HG03097 (cell line): Measurements from ENCODE around the gene NLE1.
"Not testable (repeated sequence)": the region's sequence is repeated elsewhere in the genome, so short reads cannot be mapped to it uniquely, and the experiment has no call there.

Source experiments
- ATAC-seq: cut with Tn5 transposase; IDR thresholded peaks from one replicate; pipeline ENCODE4 v1.9.1; 2021; ENCODE audit not compliant: unreplicated experiment, low FRiP score

Gene NLE1

GRCh38 chr17:35163886-35164285 is 21.8 kb upstream of the NLE1 start:
- no peak for ATAC-seq

DNA sequence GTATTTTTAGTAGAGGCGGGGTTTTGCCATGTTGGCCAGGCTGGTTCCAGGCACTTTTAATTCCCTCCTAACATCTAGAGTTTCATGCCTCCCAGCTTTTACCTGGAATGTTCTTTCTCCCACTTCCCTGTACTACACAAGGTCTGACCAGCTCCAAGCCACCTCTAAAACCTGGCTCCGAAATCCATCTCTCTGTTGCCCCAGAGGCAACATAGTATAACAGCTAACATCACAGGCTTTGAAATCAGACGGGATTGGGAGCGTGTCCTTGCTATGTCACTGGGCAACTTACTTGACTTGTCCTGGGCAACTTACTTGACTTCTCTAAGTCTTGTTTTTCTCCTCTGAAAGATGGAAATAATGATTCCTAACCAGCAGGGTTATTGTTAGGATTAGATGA is 20.7 kb upstream of the NLE1 start:
- no peak for ATAC-seq

- no peak for ATAC-seq
Observed at GRCh38 chr17:35161281-35161761, 19.2 kb upstream of the NLE1 start.

GRCh38 chr17:35160354-35161201 is 18.5 kb upstream of the NLE1 start:
- no peak for ATAC-seq

- no peak for ATAC-seq
Observed at GRCh38 chr17:35159940-35160339, 17.8 kb upstream of the NLE1 start.

GRCh38 chr17:35155246-35155645 is 13.1 kb upstream of the NLE1 start:
- no peak for ATAC-seq

DNA sequence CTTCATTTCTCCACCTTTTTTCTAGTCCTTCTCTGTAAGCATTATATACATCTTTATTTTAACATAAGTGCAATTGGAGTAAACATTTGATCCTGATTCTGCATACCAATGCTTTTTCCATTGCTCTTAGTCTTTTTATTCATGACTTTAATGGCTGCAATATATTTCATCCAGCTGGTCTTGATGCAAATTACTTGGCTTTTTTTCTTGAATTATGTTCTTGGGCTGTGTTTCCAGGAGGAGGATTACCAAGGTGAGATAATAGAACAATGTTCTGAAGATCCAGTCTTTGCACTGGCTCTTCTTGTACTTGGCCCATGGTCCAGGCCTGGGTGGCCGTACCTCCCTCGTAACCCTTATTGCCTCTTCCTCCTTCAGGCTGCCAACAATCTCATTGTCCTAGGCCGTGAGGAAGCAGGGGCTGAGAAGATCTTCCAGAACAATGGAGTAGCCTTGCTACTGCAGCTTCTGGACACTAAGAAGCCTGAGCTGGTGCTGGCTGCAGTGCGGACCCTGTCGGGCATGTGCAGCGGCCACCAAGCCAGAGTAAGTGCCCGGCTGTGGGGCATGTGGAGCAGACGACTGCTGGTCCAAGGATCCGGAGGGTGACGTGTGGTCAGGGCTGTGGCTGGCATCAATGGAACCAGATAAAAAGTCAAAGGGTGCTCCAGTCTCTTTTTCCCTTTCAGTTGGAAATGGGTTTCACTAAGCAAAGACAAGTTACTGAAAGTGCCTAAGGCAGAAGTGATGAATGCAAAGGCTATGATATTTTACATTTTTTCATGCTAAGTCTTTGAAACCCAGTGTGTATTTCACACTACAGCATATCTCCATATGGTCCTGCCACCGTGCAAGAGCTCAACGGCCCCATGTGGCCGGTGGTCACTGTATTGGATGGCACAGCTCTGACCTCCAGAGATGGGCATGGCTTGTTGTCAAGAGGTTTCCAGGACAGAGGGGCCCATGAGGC is 12.4 kb upstream of the NLE1 start:
- ATAC-seq, result no peak

DNA sequence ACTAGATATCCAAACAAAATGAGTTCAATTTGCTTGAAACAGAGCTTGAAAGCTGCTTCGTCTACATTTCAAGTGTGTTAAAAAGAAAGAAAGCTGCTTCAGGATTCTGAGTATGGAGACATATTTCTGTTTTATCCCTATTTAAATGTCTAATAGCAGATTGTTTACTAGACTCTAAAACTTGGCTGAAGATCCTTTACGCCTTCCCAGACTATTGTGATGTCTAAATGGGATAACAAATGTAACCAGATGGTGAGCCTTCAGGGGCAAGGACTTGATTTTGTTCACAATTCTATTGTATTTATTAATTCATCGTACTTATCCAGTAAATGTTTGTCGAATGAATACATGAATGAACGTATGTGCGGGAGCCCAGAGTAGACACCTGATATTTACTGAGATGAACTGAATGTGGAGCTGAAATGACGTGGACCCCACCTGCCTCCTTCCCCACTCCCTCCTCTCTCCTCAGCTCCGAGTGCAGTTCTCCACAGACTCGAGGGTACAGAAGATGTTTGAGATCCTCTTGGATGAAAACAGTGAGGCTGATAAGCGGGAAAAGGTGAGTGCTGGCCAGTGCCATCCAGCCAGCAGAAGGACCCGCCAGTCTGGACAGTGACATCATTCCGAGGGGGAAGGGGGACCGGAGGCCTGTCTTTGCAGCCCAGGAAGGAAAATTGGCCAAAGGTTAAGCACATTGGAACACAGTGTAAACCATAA is 10.5 kb upstream of the NLE1 start:
- ATAC-seq, result no peak

DNA sequence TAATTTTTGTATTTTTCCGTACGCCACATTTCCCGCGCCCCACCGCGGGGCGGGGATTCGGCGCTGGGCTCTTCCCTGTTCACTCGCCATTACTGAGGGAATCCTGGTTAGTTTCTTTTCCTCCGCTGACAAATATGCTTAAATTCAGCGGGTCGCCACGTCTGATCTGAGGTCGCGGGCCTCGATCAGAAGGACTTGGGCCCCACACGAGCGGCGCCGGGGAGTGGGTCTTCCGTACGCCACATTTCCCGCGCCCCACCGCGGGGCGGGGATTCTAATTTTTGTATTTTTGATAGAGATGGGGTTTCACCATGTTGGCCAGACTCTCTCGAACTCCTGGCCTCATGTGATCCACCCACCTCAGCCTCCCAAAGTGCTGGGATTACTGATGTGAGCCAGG is 9.0 kb upstream of the NLE1 start:
- ATAC-seq, result not testable (repeated sequence)

DNA sequence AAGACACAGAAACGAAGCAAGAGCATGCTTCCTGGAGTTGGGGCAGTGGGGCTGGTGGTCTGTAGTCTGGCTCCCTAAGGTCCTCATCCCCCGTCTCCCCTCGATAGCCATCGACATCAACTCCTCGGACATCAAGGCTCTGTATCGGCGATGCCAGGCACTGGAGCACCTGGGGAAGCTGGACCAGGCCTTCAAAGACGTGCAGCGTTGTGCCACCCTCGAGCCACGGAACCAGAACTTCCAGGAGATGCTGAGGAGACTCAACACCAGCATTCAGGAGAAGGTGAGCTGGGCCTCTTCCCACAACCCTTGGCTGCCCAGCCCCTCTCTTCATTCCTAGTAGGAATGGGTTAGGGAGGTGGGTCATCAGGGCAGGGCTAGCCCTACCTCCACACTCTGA is 7.8 kb upstream of the NLE1 start:
- ATAC-seq, result no peak

DNA sequence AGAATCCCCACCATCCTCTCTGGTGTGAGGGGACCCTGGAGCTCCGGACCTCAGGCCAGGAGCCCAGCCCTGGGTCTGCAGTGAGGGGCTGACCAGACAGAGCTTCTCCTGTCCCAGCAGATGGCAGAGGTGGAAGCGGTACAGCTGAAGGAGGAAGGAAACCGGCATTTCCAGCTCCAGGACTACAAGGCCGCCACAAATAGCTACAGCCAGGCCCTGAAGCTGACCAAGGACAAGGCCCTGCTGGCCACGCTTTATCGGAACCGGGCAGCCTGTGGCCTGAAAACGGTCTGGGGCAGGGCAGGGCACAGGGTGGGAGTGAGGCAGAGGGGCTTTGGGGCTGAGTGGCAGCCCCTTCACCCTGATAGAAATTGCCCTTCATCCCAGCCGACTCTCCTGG is 6.0 kb upstream of the NLE1 start:
- no peak for ATAC-seq

DNA sequence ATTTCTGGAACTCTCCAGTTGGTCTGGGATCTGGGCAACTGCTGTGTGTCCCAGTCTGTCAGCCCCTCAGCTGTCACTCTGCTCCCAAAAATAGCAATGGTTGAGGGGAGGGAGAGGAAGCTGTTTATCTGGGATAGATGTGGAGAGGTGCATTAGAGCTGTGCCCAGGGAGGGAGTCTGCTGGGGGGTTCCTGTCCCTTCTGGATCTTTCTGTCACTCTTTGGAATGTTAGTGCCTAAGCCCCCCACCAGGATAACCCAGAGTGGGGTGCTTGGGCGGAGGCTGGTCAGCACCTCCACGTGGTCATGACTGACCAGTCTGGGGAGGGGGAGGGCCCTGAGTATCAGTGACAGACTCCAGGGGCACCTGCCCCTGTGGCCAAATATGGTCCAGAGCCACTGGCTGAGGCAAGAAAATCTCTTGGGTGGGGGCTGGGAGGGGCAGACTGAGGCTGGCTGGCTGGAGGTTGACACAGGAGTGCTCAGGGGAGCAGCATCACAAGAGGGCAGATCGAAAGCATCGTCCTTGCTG is 5.3 kb upstream of the NLE1 start, which contains the start of gene UNC45B:
Gene UNC45B (plus strand): TSS at position 443 of the 531 bp plus-strand sequence. CDS start 447 bp downstream, outside the sequence.
- no peak for ATAC-seq

- no peak for ATAC-seq
Observed at GRCh38 chr17:35146214-35146833, 4.2 kb upstream of the NLE1 start.

DNA sequence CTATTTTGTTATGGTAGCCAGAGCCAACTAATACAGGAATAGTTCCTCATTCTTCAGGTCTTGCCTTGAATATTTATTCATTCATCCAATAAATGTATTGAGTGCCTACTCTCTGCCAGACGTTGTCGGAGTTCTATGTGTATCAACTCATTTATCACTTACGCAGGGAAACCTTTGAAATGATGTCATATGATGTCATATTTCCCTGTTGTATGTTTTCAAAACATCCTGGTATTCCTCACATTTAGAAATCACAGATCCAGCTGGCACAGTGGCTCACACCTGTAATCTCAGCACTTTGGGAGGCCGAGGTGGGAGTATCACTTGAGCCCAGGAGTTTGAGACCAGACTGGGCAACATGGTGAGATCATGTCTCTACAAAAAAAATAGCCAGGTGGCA is 2.7 kb upstream of the NLE1 start:
- ATAC-seq, result no peak

GRCh38 chr17:35142467-35142796 is 329 bp upstream of the NLE1 start:
- ATAC-seq, result no peak

GRCh38 chr17:35138218-35138617 is 3.9 kb downstream of the NLE1 start:
- no peak for ATAC-seq

DNA sequence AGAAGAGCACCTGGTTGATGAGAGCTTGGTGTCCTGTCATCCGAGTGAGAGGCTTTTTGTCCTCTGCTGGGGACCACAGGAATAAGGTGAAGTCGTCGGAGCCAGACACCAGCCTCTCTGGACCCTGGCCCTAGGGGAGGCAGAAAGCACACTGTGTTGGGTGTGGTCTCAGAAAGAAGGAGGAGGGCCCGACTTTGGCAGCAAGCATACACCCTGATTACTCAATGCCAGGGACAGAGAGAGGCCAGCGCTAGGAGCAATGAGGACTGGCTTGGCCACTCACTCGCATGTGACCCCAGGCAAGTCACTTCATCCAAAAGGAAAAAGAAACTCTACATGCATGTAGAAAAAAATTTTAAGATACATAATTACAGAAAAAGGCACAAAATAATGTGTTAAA is 6.8 kb downstream of the NLE1 start:
- ATAC-seq, result no peak

- ATAC-seq, result no peak
Observed at GRCh38 chr17:35132816-35133550, 9.1 kb downstream of the NLE1 start.

- no peak for ATAC-seq
Observed at GRCh38 chr17:35132099-35132498, 10.0 kb downstream of the NLE1 start.
